ENCODE results near the gene AUTS2.
A peak's percentile ranks its signal among the peaks of the same experiment; 100 is the strongest.

GRCh38 chr7:70529914-70530585 lies 931.8 kb downstream of the AUTS2 start:
- TF ChIP-seq TAF1 (conservative IDR thresholded peaks at IDR 0.05) = no peak
- no peak for TF ChIP-seq CTCF (IDR thresholded peaks at IDR 0.05; ENCODE audit: low read depth, low read length, missing input control)
- TF ChIP-seq YY1 (IDR thresholded peaks at IDR 0.05) = peak; percentile 28
- TF ChIP-seq ZBTB33 (IDR thresholded peaks at IDR 0.05) = no peak
- TF ChIP-seq REST (IDR thresholded peaks at IDR 0.05) = no peak
- TF ChIP-seq MAX (IDR thresholded peaks at IDR 0.05) = no peak
